GM19463 (cell line): ENCODE data around the gene INPP4A.
A peak's percentile ranks its signal among the peaks of the same experiment; 100 is the strongest.

Experiments used
- ATAC-seq: cut with Tn5 transposase; IDR thresholded peaks from one replicate; pipeline ENCODE4 v1.9.1; 2021; ENCODE audit warnings: mild to moderate bottlenecking, moderate library complexity; ENCODE audit not compliant: unreplicated experiment

Gene INPP4A

DNA sequence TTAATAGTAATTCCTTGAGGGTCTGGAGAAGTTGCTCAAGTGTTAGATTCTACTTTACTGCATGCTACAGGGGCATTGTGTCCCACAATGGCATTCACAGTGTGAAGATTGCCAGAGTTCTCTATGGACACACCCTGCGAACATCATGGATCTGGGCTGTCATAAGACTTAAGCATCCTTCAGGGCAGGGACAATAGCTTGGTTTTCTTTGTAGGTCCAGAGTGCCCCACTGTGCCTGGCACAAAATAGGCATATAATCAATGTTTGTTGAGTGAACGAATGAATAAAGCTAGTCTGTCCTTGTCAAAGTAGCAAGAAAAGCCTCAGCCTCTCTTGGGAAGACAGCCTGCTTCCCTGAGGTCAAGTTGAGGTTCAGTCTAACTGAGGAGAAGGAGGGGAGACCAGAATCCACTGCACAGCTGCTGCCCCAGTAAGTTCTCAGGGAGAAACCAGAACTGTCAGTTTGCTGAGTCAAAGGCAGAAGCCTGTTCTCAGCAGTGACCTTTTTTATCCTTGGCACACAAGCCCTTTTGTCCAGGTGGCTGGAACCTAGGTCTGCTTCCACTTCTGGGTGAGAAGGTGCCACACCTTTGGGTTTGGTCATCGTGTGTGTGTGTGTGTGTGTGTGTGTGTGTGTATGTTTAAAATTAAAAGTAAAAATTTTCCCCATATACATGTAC is 15.0 kb downstream of the INPP4A start:
- ATAC-seq = peak; percentile 28

DNA sequence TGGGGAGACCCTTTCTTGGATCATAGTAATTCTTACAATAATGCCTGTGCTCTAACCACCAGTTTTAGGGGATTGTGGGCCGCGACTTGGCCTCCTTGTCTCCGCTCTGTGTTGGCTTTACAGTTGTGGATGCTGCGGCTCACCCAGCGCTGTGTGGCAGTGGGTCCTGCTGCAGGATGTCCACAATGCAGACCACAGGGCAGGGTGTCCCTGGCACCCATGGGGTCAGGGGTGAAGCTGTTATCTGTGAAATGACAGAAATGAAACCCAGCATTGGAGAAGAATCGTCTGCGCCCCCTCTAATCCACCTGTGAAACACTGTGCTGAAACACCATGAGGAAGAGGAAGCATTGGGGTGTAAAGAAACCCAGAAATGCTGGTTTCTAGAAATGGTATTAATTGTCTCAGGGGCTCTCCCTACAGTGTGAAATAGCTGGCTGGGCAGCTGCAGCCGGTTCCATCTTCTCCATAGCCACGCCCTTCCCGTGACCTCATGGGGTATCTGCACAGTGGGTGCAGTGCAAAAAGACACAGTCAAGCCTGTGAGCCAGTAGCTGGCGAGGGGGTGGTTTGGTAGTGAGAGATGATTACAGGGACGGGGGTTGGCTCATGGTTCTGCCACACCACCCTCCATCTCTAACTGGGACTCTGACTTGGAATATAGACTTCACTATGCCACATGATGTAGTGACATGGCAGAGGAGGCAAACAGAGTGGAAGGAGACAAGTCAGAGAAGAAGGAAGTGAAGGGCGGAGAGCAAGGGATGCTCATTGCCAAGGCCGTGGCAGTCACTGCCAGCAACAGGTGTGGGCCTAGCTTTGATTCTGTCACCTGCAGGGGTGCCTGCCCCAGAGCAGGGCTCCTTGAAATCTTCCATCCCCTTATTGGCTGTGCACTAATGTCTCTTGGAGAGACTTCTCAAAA is 16.2 kb downstream of the INPP4A start:
- peak; percentile 69 for ATAC-seq

DNA sequence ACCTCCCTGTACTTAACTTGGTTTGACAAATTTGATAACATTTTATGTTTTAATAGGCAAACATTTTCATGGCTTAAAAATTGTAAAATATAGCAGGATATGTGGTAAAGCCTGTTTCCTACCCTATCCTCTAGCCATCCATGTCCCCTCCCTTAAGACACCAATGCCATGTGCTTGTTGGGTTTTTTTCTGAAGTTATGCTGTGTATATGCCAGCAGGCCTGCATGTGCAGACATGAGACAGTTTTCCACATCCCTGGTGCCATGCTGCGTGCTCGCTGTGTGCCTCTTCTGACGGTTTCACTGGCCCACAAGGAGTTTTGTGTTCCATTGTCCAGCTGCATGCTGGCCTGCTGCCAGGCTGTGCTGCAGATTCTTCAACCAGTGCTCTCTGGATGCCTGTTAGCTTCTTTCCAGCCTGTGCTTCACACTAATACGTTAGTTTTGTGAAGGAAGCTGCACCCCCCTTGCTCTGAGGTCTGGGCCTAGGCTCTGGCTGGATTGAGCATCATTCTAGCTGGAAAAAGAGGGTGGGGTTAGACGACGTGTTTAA is 16.9 kb downstream of the INPP4A start:
- ATAC-seq = no peak

DNA sequence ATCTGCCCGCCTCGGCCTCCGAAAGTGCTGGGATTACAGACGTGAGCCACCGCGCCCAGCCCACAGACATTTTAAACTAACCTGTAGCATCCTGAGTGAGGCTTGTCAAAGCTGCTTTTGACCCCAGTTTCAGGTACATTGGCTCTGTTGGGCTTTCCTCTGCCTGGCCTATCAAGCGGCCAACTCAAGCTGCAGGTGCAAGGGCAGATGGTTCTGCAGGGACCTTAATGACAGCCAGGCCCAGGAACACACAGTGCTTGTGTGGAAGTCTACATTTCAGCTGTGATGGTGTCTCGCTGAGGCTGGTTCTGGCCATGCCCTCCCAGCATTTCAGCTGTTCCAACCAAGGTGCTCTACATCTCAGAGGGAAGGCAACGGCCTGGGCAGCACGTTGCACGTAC is 18.4 kb downstream of the INPP4A start:
- ATAC-seq = no peak

DNA sequence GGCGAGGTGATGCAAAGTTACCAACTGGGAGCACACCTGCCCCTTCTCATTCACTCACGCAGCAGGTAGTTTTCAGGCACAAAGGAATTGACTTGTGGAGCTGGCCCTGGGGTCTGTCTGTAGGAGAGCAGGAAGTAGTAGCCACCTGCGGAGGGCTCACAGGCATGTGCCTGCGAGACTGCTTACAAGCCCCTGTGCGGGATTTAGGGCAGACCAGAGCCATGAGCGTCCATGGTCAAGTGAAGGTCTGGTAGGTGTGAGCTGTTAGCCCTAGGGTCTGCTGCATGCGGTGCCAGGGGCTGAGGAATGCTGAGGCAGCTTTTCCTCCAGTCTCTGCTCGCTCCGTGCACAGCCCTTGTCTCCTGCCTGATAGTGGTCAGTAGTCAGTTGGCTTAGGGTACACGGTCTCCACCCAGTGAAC is 18.9 kb downstream of the INPP4A start:
- ATAC-seq = no peak

DNA sequence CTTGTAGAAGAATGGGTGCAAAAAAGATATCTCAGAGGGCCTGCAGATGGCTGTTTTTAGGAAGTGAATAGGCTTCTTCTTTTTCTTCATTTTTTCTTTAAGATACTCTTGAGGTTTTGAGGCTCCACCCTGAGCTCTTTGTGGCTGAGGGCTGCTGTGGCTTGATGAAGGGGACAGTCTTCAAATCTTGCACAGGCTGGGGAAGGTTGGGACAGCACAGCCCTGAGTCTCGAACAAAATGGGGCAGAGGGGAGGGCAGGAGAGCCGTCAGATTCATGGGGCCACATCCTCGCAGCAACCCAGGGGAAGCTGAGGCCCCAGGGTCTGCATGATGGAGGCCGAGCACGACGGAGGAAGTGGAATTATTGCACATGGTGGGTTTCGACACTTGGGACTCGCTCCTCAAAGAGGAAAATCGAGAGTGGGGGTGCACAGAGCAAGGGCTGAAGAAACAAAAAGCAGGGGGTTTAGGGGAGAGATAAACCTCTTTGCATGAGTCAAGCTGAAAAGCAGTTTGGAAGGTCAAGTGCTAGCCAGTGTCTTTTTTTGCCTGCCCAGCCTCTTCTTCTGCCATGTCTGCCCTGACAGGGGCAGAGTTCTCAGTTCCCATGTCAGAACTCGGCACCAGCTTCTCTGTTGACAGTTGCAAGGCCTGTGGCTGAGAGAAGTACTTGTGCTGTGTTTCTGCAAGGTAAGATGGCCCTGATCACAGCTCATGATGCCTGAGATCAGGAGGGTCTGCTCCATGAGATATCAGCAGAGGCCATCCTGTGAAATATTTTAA is 19.5 kb downstream of the INPP4A start:
- no peak for ATAC-seq

- ATAC-seq = peak; percentile 24
Observed at GRCh38 chr2:98464772-98465310, 20.2 kb downstream of the INPP4A start.

- ATAC-seq = no peak
Observed at GRCh38 chr2:98465456-98466226, 21.0 kb downstream of the INPP4A start.

GRCh38 chr2:98467082-98467536 is 22.5 kb downstream of the INPP4A start:
- ATAC-seq = no peak

DNA sequence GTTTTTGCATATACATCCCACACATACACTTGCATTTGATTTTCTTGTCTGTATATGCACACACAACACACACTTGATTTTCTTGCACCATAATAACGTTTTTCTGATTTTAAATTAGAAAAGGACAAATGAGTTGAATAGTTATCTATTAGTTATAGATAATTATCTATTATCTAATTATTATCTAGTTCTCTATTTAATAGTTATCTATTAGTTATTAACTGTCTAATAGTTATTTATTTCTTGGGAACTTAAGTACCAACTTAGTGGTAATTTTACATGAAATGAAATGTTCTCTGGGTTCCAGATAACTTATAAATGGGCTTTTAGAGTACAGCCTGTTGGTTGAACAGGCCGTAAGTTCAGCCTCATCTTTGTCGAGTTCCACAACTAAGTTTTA is 23.0 kb downstream of the INPP4A start:
- ATAC-seq = no peak

DNA sequence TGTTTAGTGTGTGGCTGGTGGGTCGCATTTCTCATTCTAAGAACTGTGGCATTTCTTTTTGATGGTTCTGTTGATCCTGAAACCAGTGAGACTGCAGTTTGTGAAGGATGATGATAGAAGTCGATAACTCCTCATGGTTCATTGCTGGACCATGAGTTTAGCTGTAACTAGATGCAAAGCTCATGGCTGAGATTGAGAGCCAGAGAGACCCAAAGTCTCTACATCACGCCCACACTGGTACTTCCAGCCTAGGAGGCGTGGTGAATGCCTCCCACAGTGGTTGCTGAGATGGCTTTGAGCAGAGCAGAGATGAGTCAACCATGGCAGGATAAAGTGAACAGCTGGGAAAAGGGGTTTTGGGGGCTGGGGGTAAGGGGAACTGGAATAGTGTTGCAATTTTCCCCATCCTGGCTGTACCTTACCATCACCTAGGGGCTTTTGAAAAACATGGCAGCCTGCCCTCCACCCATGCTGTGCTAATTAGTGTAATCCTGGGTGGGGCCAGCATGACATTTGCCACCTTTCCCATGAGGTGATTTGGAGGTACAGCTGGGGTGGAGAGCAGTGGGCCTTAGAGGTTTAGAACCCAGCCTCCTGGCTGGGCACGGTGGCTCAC is 24.1 kb downstream of the INPP4A start:
- peak; percentile 50 for ATAC-seq

DNA sequence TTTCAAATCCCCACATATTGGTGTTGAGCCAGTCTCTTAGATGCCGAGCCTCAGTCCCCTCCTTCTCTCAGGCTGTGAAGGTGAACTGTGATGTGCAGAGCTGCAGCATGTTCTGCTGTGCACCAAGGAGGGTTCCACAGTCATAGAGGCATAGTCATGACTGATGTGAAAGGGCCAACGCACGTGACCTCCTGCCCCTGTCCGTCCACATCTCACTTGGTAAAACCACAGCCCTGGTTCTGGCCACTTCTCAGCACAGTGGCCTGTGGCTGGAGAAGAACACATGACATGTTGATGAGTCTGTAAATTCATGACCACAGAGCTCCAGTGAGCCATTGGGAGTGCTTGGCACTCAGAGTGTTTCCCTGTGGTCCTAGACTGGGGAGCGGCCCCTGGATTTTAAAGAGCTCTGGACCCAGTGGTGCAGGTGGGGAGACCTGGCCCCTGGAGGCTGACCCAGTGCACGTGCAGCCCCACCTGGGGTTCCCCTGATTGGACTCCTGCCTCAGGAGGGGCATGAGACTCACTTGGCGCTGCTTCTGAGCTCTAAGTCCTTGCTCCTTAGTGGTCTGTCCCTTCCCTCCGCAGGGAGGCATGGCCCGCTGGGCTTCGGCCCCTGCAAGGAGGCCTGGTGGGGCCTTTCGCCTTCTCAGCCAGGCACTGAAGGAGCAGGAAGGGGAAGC is 25.3 kb downstream of the INPP4A start:
- no peak for ATAC-seq

DNA sequence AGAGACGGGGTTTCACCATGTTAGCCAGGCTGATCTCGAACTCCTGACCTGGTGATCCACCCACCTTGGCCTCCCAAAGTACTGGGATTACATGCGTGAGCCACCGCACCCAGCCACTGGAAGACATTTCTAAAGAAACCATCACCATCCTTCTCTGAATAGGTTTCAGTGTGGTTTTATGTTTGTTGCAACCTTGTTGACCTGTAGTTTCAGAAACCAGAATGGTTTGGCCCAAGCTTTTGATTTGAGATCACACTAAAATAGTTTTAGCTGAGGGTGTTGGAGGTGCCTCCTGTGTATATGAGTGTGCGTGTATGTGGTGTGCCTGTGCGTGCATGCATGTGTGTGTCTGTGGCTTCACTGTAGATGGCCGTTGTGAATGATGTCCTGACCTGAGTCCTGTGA is 26.2 kb downstream of the INPP4A start:
- no peak for ATAC-seq

GRCh38 chr2:98471402-98472131 is 26.9 kb downstream of the INPP4A start:
- no peak for ATAC-seq

DNA sequence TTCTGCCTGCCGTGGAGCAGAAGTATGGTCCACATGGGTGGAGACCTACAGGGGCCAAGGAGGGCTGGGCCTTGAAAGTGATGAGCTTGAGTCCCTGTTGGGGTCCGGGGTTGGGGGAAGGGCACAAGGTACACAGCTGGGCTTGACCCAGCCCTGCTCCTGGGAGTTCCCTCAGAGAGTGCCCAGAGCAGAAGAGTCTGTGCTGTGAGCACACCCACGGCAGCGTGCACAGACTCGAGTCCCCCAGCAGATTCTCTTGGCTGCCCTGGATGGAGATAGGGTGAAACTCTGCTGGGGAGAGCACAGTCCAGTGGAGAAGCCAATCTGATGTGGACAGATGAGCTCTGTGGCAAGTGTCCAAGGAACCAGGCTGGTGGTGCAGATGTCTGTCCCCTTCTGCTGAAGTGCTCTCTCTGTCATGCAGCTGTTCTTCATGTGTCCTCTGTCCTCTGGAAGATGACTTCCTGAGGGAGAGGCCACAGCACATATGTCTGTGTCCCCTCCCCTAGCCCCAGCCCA is 27.5 kb downstream of the INPP4A start:
- ATAC-seq = no peak

DNA sequence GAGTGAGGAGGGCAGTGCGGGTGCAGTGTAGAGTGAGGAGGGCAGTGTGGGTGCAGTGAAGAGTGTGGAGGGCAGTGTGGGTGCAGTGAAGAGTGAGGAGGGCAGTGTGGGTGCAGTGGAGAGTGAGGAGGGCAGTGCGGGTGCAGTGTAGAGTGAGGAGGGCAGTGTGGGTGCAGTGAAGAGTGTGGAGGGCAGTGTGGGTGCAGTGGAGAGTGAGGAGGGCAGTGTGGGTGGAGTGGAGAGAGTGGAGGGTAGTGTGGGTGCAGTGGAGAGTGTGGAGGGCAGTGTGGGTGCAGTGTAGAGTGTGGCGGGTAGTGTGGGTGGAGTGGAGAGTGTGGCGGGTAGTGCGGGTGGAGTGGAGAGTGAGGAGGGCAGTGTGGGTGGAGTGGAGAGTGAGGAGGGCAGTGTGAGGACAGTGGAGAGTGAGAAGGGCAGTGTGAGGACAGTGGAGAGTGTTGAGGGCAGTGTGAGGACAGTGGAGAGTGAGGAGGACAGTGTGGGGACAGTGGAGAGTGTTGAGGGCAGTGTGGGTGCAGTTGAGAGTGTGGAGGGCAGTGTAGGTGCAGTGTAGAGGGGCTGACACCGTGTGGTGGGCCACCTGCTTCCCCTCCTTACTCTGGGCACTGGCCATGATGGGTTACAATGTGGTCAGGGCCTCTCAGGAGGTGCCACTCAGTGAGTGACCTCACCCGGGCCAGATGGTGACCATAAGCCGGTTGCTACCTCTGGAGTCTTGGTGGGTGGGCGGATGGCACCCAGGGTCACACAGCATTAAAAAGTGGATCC is 28.5 kb downstream of the INPP4A start:
- ATAC-seq = no peak
